SU-DHL-6 (cell line): Measurements from ENCODE around the gene ADIPOR2.

Experiments
- EZH2phosphoT487 ChIP-seq: fragments of 200-600 bp; sonication (generic), shearing (Covaris generic); conservative IDR thresholded peaks from 2 replicates; pipeline ENCODE4 v1.6.1; 2018; ENCODE audit warnings: mild to moderate bottlenecking, antibody characterized with exemption, low read length, moderate library complexity, mixed read lengths
- TF ChIP-seq, protein P1 (sequence below): fragments of 200-600 bp; sonication (generic); IDR thresholded peaks from one replicate; pipeline ENCODE4 v1.5.1; 2017; ENCODE audit warnings: antibody characterized with exemption, mild to moderate bottlenecking, low read length, moderate library complexity; ENCODE audit not compliant: insufficient read depth, poor library complexity, severe bottlenecking

DNA sequence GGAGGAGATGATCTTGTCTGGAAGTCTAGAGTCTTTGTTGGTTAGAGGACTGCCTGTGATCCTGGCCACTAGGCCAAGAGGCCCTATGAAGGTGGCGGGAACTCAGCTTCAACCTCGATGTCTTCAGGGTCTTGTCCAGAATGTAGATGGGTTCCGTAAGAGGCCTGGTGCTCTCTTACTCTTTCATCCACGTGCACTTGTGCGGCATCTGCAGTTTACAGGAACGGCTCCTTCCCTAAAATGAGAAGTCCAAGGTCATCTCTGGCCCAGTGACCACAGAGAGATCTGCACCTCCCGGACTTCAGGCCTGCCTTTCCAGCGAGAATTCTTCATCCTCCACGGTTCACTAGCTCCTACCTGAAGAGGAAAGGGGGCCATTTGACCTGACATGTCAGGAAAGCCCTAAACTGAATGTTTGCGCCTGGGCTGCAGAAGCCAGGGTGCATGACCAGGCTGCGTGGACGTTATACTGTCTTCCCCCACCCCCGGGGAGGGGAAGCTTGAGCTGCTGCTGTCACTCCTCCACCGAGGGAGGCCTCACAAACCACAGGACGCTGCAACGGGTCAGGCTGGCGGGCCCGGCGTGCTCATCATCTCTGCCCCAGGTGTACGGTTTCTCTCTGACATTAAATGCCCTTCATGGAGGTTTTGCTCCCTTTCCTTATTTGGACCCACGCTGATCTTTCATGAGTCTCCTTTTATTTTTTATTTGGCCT lies 44.1 kb upstream of the ADIPOR2 start:
- TF ChIP-seq, protein P1, sequence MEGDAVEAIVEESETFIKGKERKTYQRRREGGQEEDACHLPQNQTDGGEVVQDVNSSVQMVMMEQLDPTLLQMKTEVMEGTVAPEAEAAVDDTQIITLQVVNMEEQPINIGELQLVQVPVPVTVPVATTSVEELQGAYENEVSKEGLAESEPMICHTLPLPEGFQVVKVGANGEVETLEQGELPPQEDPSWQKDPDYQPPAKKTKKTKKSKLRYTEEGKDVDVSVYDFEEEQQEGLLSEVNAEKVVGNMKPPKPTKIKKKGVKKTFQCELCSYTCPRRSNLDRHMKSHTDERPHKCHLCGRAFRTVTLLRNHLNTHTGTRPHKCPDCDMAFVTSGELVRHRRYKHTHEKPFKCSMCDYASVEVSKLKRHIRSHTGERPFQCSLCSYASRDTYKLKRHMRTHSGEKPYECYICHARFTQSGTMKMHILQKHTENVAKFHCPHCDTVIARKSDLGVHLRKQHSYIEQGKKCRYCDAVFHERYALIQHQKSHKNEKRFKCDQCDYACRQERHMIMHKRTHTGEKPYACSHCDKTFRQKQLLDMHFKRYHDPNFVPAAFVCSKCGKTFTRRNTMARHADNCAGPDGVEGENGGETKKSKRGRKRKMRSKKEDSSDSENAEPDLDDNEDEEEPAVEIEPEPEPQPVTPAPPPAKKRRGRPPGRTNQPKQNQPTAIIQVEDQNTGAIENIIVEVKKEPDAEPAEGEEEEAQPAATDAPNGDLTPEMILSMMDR: no peak
- no peak for TF ChIP-seq EZH2phosphoT487
